GM18868 (cell line): ENCODE results near the gene ANGPTL8.

Experiments used
- ATAC-seq: cut with Tn5 transposase; IDR thresholded peaks from one replicate; pipeline ENCODE4 v1.9.1; 2021; ENCODE audit warnings: mild to moderate bottlenecking, moderate library complexity; ENCODE audit not compliant: unreplicated experiment

ANGPTL8 gene

DNA sequence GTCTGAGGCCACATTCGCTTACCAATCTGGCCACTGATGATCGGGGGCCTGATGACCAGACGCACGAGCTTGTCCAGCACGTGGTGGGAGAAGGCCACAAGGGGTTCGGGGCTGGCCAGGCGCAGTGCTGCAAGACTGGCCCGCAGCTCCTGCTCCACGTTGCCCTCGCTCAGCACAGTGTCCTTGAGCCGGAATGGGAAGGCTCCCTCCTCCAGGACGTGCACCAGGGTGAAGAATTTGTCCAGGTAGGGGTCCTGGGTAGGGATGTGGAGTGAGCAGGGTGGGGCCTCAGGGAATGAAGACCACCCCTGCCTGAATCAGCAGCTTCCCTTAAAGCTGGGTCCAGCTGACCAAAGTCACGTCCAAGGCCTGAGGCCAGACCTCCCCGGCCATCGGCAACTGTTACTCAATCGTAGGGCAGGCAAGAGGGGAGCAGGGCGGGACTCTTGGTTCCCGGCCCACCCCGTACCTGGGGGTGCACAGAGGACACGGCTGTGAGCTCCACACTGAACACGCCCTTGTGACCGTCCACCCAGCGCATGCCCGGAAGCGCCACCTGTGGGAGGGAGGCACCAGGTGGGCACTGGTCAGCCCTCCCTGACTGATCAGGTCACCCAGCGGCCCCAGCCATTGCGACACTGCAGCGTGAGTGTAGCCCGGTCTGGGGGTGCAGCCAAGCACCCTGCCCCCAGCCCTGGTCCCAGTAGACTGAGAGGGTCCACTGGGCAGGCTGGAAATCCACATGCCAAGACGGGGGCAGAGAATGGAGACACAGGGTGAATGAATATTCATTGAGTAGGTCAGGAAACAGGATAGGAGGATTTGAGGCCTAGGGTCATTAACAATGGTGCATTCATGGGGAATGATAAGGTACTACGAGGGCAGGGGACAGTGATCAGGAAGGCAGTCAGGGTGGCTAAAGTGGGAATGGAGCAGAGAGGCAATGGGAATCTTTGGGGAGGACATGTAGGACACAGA, 2.8 kb upstream of the ANGPTL8 start:
- ATAC-seq: no peak

DNA sequence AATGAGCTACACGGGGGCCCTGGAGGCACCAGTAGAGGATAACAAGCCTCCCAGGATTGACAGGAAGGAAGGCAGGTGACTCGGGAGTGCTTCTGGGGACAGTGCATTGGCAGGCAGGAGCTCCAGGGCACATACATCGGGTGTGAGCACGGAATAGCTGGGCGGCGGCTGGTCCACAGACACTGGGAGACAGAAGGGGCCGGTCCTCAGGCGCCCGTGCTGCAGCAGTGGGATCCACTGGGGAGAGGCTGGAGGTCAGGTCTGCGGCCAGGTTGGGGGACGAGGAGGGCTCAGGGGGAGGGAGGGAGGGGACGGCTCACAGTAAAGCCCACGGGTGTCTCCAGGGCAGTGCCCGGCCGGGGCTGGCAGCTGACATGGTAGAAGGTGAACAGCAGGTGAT, 2.1 kb upstream of the ANGPTL8 start:
- no peak for ATAC-seq

DNA sequence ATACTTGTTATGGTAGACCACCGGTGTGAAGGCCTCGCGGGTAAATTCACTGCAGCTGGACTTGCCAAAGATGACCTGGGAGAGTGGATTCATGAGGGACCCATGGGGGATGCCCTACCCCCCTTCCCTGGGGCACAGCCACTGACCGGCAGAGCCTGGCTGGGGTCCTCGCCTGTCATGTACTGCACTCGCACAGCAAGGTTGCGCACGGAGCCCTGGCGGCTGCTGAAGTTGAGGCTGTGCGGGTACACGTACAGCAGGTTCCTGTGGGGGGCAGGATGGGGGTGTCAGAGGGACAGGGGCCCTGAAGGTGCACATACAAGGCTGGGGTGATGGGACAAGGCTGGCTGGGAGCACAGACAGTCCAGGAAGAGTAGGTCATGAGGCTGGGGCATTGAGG, 1.4 kb upstream of the ANGPTL8 start:
- ATAC-seq: no peak

DNA sequence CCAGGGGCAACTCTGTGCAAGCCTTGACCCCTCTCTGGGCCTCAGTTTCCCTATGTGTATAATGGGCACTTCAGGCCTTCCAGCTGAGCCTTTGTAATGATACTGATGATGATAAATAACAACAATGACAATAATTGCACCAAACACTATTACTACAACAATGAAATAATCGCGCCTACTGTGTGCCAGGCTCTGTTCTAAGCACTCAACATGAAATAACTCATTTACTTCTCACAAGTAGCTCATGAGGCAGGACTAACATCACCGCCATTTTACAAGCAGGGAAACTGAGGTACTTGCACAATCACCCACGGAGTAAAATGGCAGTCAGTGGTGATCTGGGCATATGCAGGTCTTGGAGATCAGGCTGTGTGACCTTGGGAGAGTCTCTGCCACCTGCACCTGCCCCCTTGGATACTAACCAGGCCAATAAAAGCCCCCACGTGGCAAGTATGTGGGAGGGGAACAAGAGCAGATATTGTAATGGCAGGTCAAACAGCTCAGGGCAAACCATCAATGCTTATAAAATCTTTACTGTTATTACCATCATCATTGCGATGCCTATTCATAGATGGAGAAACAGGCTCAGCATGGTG, 540 bp upstream of the ANGPTL8 start:
- no peak for ATAC-seq

DNA sequence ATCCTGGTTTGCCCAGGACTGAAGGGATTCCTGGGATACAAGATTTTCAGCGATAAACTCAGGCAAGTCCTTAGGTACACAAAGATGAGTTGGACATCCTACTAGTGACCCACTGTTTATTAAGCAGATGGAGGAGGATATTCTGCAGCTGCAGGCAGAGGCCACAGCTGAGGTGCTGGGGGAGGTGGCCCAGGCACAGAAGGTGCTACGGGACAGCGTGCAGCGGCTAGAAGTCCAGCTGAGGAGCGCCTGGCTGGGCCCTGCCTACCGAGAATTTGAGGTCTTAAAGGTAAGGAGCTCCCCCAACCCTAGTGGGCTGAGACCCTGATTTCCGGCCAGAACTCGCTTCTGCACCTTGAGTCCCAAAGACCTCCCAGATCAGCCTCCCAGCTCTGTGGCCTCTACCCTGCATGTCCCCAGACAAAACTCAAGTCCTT, 607 bp downstream of the ANGPTL8 start:
- ATAC-seq: no peak

DNA sequence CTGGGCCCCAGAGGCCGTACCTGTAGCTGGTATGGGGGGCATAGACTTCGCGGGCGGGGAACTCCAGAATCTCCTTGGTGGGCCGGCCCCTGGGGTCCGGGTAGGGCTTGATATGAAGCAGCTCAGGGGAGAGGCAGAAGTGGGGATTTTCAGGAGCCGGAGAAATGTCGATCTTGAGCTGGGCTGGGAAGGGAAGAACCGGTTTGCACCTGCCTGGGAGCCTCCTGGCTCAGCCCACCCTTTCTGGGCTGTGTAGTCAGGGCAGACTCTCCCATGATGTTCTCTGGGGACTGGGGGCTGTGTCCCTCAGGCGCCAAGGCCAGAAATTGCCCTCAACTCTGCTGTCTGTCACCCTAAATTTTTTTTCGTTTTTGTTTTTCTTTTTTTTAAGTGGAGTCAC, 2.6 kb downstream of the ANGPTL8 start:
- ATAC-seq: no peak

DNA sequence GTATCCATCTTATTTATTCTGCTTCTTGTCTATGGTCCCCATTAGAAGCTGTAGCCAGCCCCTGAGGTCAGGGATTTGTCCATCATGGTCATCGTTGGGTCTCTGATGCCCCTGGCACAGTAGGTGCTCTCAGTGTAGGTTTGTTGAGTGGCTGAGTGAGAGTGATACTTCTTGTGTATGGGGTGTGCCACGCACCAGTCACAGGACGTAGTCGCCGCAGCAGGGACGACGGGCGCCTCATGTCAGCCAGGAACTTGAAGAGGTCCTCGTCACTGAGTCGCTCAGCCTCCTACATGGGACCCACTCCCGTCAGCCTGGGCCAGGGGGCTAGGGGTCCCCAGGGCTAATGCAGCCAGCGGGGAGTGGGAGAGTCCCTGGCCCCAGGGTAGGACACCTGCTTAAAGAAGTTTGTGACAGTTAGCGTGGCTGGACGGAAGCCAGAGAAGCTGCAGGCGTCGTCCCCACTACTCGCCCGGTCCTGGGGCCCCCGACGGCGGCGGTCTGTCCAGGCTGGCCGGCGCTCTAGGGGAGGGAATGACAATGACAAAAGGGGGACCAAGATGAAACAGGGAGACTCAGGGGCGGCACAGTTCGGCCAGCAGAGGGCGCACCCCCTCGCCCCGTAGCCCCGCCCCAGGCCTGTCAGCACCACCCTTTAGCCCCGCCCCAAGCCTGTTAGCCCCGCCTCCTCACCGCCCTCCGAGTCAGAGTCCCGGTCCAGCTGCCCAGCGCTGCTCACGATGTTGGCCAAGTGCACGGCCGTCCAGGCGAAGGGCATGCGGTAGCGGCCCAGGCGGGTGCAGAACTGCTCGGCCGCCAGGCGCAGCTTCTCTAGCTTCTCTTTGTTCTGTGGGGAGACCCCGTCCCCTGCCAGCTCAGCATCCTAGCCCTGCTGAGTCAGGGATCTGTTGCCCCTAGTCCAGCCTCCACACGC, 3.7 kb downstream of the ANGPTL8 start:
- ATAC-seq: no peak

DNA sequence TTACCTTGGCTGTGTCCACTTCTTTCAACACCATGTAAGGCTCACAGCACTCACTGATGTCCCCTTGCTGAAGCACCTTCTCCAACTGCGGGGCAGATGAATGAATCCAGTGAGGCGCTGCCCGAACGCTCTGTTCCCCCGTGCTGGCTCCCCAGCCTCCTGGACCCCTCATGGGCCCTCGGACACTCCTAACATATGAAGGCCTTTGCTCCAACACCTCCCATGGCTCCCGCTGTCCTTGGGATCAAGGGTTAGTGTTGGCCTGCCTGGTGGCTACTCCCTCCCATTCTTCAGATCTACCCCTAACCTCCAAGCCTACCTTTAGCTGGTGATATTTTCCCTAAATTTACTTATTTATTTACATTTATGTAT, 4.4 kb downstream of the ANGPTL8 start:
- no peak for ATAC-seq

DNA sequence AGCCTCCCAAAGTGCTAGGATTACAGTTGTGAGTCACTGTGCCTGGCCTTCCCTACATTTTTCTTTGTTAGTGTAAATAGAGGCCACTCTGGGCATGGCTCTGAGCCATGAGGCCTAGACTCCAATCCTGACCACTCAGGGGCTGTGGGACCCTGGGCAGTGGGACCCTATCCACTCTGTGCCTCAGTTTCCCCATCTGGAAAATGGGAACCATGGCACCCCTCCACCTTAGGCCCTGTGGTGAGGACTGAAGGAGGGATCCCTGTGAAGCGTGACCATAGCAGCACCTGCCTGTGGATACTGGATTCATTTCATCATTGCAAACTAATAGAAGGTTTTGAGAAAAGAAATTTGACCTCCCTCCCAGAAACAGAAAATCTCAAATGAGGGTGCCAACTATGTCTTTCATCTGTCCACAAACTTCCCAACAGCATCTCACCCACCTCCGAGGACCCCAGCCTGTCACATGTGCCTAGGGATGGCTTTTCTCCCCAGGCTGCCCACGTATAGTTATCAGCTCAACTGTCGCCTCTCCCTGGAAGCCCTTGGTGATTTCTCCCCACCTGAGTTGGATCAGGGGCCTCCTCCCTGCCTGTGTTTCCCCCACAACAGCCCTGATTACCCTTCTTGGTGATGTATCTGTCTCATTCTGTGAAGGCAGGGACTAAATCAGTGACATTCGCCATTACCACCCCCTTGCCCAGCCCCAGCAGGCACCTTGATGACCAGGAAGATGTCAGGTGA, 5.6 kb downstream of the ANGPTL8 start:
- no peak for ATAC-seq

DNA sequence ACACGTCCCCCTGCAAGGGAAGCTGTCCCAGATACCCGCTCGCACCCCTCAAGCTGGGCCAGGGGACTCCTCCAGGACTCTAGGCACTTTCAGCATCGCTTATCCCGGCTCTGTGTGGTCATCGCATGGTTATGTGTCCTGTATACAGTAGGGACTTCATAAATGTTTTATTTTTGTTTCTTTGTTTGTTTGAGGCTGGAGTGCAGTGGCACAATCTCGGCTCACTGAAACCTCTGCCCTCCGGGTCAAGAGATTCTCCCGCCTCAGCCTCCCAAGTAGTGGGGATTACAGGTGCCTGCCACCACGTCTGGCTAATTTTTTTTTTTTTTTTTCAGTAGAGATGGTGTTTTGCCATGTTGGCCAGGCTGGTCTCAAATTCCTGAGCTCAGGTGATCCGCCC, 7.5 kb downstream of the ANGPTL8 start:
- no peak for ATAC-seq

DNA sequence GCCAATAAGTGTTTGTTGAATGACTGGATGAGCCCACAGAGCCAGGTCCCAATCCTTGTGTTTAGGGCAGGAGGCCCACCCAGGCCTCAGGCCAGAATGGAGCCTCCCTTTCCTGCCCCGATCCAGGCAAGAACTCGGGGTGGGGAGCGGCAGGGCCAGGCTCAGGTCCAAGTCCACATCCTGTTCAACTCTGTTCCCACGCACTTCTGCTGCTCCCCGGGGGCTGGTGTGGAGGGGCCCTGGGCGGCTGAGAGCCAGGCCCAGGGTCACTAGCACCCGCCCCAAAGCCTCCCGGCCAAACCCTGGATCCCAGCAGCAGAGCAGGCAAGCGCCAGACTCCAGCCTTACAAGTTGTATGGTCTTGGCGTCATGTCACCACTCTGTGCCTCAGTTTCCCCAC, 8.0 kb downstream of the ANGPTL8 start:
- no peak for ATAC-seq

DNA sequence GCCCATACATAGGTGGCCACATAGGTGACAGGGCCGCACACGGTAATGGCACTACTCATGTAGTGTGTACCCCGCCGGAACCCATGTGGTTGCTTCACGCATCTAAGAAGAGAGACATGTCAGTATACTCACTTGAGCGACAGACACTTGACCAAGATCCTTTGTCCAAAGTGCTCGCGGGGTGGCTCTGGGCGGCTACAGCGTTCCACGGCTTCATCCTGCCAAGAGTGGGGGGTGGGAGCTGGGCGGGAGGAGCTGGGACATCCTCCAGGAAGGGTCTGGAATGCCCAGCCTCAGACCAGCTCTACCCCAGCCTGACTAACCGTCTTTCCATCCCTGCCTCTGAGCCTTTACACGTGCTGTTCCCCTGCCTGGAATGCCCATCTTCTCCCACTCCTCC, 8.5 kb downstream of the ANGPTL8 start:
- no peak for ATAC-seq

DNA sequence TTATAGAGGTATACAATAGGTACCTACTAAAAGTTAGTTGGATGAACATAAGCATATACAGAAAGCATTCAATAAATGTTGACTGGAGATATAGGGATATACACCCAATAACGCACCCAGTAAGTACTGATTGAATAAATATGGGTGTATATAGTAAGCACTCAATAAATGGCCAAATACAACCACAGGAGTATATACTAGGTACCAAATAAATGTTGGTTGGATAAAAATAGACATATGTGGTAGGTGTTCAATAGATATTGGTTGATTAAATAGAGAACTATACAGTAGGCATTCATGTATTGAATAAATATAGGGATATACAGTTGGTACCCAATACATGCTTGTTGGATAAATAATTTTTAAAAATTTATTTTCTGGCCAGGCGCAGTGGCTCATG, 9.4 kb downstream of the ANGPTL8 start:
- no peak for ATAC-seq

DNA sequence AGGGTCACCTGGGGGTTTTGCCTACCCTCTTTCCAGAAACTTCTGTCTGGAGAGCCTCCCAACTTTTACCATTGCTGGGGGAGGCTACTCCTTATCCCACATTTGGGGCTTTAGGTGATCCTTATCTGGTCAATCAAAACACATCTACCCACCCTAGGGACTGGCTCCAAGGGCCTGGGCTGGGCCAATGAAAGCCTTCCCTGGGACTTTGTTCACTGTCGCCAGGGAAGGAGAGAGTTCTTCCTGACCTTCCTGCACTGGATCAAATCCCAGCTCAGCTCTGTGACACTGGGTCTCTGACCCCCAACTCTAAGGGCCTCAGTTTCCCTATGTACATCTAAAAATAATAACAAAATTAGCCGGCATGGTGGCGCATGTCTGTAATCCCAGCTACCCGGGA, 11.8 kb downstream of the ANGPTL8 start:
- ATAC-seq: no peak

DNA sequence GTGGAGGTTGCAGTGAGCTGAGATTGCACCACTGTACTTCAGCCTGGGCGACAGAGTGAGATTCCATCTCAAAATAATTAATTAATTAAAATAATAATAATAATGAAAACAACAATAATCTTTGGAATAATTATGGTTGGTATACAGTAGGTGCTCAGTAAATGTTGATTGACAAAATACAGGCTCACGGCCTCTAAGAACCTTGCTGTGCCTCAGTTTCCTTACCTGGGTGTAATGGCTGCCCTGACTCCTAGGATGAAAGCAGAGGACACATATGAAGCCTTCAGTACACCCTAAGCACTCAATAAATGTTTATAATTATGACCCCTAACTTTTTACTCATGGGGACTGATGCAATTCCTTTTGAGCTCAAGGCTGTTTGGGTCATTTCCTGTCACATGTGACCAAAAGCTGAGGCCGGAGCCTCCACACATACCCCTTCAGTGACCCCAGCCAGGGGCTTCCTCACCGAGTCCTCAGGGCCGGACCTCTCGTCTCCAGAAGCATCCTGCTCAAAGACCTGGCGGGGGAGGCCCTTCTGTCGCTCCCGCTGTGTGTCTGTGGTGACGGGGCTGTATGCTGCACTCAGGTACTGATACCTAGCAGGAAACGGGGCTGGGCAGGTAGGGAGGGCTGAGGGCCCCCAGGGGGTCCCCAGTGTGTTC, 12.4 kb downstream of the ANGPTL8 start:
- ATAC-seq: no peak

DNA sequence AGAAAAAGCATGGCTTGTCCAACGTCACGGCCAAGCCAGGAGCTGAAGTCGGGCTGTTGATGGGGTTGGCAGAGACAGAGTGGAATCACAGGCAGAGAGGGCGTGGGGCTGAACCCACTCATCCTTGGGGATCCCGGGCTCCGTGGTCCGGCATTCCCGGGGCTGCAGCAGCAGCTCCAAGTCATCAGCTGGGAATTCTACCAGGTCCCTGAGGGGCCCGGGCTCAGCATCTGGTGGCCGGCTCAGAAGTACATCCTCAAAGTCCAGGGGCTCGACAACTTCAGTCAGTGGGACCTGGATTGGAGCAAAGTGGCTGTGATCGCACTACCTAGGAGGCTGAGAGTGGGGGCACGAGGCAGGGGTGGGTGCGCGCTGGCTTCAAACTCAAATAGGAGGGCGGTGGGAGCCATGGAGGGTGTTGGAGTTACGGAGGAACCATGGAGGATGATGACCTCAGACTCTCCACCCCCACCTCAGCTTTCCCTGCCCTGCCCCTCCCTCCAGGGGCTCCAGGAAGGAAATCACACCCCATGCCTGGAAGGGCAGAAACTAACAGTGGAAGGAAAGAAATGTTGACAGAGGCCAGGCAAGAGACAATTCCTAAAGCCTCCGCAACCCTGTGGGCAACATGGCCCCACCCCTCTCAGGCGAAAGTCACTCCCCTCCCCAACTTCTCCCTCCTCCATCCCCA, 13.4 kb downstream of the ANGPTL8 start:
- ATAC-seq: no peak

DNA sequence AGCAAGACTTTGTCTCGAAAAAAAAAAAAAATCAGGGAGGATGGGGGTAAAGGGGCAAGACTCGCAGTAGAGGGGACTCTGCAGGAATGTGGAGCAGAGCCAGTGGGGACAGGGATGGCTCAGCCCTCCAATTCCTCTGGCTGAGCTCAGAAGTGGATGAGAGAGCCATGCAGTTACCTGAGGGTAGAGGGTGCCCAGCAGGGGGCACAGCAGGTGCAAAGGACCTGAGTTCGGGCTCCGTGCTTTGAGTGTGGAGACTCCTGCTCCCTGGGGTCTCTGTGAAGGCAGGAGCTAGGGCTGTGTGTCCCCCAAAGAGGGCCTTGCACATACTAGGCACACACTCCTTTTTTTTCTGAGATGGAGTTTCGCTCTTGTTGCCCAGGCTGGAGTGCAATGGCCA, 15.2 kb downstream of the ANGPTL8 start:
- no peak for ATAC-seq

DNA sequence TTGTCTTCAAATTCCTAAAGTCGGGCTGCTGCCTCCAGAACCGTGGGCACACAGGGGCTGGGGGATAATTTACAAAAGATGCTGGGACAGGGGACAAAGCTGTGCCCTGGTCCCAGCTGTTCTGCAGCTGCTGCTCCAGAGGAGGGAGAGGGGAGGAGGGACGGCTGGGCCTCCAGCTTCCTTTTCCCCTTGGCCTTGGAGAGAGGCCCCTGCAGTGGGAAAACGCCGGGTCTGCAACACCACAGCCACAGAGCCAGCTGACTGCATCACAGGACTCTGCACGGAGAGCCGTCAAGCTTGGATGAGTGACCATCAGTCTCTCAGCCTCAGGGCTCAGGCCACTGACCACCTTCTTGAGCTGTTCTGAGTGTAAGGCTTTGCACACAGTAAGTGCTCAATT, 16.8 kb downstream of the ANGPTL8 start:
- no peak for ATAC-seq

DNA sequence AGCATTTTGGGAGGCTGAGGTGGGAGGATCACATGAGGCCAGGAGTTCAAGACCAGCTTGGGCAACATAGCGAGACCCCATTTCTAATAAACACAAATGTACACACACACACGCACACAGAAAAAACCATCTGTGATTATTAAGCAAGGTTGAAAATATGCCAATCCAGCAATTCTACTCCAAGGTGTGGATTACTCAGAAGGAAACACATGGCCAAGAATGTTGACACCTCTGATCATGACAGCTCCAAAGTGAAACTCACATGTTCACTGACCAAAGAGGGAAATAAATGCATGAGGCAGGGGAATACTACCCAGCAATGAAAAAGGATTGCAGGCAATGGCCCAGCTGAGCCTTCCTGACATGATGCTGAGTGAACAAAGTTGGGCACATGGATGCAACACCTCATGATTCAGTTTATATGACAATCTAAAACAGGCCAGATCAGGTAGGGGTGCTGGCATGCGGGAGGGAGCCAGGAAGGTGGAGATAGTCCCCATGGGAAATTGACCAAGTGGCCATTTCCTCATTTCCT, 18.5 kb downstream of the ANGPTL8 start:
- no peak for ATAC-seq
